ELF-1 (cell line): ENCODE results near the gene MDH2.
"Not testable (repeated sequence)": the region's sequence is repeated elsewhere in the genome, so short reads cannot be mapped to it uniquely, and the experiment has no call there.

Source experiments
- DNase-seq: peaks from one replicate; pipeline ENCODE4 v3.0.0-alpha.2; 2016; ENCODE audit warnings: low read depth, low spot score

MDH2 gene

GRCh38 chr7:76047811-76048667 lies at the start of gene MDH2, which contains the start of gene STYXL1:
Gene MDH2, plus strand, starts transcription at chr7:76048106. Its CDS starts 55 bp downstream, at chr7:76048161.
Gene STYXL1, minus strand, starts transcription at chr7:76048000. Its CDS starts 17,477 bp downstream, at chr7:76030523.
- peak; percentile 98 for DNase-seq

- DNase-seq = no peak
Observed at GRCh38 chr7:76000566-76000965, 47.3 kb upstream of the MDH2 start.

DNA sequence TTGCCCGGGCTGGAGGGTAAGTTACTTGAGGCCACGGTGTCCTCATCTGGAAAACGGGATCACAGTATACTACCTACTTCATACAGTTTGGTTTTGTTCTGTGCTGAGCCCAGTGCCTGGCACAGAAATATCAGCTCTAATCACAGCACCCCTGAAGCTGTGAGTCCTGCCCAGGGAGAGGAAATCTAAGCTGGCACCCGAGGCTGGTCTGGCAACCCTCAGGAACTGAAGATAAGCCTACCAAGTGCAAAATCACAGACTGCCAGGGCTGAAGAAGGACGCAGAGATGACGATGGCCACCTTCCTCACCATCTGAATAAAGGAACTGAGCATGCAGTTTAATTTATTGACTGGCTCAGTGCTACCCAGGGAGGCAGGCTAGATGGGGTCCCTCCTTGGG lies 45.8 kb upstream of the MDH2 start:
- no peak for DNase-seq

DNA sequence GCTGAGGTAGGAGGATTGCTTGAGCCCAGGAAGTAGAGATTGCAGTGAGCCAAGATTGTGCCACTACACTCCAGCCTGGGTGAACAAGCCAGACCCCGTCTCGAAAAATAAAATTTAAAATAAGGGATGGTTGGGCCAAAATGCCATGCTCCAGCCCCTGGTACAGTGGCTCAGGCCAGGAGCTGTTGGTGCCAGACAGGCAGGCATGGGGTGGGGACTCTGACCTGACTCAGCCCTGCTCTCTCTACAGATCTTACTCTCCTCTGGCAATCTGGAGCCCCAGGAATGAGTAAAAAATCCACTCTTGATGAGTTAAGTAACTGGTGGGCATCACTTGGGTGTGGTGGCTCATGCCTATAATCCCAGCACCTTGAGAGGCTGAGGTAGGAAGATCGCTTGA lies 45.1 kb upstream of the MDH2 start:
- no peak for DNase-seq

GRCh38 chr7:76003351-76003750 lies 44.6 kb upstream of the MDH2 start:
- DNase-seq = no peak

DNA sequence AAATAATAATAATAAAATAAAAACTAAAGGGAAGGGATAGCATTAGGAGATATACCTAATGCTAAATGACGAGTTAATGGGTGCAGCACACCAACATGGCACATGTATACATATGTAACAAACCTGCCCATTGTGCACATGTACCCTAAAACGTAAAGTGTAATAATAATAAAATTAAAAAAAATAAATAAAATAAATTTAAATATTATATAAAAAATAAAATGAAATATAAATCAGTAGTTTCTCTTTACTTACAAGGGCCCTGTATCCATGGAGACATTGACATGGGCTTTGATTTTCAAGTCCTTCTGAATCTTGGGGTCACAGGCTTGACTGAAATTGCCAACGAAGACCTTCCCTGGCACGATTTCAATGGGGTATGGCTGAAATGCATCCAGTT lies 42.9 kb upstream of the MDH2 start:
- DNase-seq = not testable (repeated sequence)

GRCh38 chr7:76008156-76008687 lies 39.7 kb upstream of the MDH2 start:
- DNase-seq = no peak

DNA sequence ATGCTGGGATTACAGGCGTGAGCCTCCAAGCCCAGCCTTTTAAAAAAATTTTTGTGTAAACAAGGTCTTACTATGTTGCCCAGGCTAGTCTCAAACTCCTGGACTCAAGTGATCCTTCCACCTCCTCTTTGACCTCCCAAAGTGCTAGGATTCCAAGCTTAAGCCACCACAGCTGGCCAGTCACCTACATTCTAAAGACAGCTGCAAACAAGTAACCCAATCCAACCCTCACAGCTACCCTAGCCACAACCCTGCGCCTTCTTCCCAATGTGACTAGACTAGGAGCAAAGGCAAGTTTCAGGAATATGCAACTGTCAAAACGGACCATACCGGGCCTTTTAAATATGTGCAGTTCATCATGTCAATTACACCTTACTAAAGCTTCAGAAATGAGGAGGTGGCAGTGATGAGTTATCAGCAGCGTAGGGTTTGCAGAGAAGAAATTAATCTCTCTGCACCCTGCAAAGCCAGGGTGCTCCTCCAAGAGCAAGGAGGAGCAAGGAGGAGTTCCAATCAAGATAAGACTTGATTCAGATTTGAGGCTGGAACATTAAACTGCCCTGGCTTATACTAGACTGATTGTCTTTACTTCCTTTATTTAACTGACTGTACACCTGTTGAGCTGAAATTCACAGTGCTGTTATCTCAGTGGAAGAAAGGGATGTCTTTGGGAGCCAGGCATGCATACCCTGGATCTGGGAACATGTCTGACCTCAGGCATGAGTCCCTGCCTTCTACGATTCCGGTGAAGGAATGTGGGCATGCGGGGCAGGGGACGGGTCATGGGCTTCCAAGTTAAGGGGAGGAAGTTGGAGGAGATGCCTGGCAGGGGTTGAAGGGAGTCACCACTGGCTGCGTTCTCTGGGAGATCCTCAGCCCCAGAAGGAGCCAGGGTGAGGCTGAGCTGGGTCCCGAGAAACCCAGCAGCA lies 38.0 kb upstream of the MDH2 start:
- DNase-seq = no peak

GRCh38 chr7:76011442-76011861 lies 36.5 kb upstream of the MDH2 start:
- DNase-seq = no peak

GRCh38 chr7:76016191-76016947 lies 31.5 kb upstream of the MDH2 start:
- no peak for DNase-seq

DNA sequence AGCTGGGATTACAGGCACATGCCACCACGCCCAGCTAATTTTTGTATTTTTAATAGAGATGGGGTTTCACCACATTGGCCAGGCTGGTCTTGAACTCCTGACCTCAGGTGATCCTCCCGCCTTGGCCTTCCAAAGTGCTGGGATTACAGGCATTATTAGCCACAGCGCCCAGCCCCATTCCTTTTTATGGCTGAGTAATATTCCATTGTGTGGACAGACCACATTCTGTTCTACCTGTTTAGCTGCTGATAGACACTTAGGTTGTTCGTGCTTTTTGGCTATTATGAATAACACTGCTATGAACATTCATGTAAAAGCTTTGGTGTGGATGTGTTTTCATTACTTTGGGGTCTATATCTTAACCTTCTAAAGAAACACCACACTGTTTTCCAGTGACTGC lies 29.4 kb upstream of the MDH2 start:
- DNase-seq = not testable (repeated sequence)

GRCh38 chr7:76020031-76020714 lies 27.7 kb upstream of the MDH2 start:
- peak; percentile 82 for DNase-seq

DNA sequence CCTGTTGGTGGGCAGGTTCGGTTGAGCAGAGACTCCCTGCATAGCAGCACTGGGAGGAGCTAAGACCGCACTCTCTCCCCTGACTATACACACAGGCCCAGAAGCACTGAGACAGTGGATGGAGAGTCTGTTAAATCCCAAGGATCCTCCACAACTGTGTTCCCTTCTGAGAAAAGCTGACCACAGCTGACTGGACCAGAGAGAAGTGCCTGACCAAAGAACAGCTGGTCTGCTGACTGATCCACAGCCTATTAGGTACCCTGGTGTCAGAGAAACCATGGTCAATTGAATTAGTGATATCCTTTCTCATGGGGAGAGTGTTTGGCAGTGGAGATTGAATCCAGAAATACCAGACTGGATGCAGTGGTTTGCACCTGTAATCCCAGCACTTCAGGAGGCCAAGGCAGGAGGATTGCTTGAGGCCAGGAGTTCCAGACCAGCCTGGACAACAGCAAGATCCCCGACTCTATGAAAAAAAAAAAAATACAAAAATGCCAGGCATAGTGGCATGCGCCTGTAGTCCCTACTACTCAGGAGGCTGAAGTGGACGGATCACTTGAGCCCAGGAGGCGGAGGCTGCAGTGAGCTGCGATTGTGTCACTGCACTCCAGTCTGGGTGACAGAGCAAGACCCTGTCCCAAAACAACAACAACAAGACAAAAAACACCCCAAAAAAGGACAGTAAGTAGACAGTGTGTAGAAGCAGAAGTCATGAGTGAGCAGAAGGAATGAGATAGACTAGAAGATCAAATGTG lies 25.7 kb upstream of the MDH2 start:
- no peak for DNase-seq

DNA sequence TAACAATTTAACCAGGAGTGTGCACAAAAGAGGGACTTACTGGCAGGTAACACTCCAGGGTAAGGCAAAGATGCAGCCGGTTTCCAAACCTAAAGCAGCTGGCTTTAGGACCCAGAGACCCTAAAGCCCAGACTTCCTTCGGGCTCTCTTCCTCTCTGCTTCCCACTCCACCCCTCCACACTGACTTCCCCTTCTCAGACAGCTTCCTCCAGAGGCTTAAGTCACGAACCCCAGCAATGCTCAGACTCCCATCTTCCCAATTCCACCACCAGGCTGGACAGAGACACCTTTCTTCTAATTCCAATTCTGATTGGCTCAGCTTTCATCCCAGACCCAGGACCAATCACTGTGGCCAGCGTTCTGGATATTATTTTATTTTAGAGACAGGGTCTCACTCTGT lies 24.9 kb upstream of the MDH2 start:
- DNase-seq = no peak

GRCh38 chr7:76029682-76030081 lies 18.2 kb upstream of the MDH2 start:
- DNase-seq = not testable (repeated sequence)

DNA sequence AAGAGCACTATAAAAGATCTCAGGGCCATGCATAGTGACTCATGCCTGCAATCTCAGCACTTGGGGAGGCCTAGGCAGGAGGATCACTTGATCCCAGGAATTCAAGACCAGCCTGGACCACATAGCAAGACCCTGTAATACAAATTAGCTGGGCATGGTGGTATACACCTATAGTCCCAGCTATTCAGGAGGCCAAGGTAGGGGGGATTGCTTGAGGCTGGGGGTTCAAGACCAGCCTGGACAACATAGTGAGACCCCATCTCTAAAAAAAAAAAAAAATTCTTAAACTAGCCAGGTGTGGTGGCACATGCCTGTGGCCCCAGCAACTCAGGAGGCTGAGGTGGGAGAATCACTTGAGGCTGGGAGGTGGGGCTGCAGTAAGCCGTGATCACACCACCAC lies 15.9 kb upstream of the MDH2 start:
- no peak for DNase-seq

- no peak for DNase-seq
Observed at GRCh38 chr7:76037310-76037709, 10.6 kb upstream of the MDH2 start.

GRCh38 chr7:76040126-76040525 lies 7.8 kb upstream of the MDH2 start:
- peak; percentile 30 for DNase-seq

DNA sequence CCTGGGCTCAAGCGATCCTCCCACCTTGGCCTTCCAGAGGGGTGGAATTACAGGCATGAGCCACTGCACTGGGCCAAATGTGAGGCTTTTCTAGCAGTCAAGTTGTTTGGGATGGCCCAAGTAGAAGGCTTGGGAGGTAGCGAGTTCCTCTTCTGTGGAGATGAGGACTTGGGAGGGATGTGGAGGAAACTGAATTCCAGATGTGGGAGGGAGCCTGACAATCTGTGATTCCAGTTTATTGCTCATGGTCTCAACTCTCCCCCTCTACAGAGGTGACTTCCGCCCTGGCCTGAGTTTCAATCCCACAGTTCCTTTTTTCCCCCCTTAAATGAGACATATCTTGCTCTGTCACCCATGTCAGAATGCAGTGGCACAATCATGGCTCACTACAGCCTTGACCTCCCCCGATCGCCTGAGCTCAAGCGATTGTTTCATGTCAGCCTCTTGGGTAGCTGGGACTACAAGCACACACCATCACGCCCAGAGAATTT lies 3.5 kb upstream of the MDH2 start:
- no peak for DNase-seq

- no peak for DNase-seq
Observed at GRCh38 chr7:76047305-76047810, 548 bp upstream of the MDH2 start.
